HL-60/S4 treated with retinoic acid at 250 ng/mL for 4 days and 3 days (cell line): ENCODE measurements around the gene SPEN.

Source experiments
- in situ Hi-C: fragments of 300-500 bp; cut with MboI; formaldehyde crosslinking; loops from 2 replicates; pipeline ENCODE4 v1.7.0; 2022; ENCODE audit warnings: low sequenced_read_pairs

The SPEN gene

GRCh38 chr1:15933684-15934083, 86.2 kb downstream of the SPEN start:
- in situ Hi-C loops = no loop called here

- in situ Hi-C loops = no loop called here
Observed at GRCh38 chr1:15934211-15935055, 86.9 kb downstream of the SPEN start.

GRCh38 chr1:15935056-15935950, 87.8 kb downstream of the SPEN start:
- in situ Hi-C loops = no loop called here

- in situ Hi-C loops = no loop called here
Observed at GRCh38 chr1:15936025-15936424, 88.5 kb downstream of the SPEN start.

- in situ Hi-C loops = no loop called here
Observed at GRCh38 chr1:15937146-15937545, 89.6 kb downstream of the SPEN start.

GRCh38 chr1:15937706-15938168, 90.2 kb downstream of the SPEN start:
- in situ Hi-C loops = no loop called here

GRCh38 chr1:15938628-15939161, 91.2 kb downstream of the SPEN start:
- in situ Hi-C loops = no loop called here

- in situ Hi-C loops = no loop called here
Observed at GRCh38 chr1:15939181-15940109, 91.9 kb downstream of the SPEN start.

- in situ Hi-C loops = no loop called here
Observed at GRCh38 chr1:15940110-15941043, 92.9 kb downstream of the SPEN start.

GRCh38 chr1:15941044-15941840, 93.7 kb downstream of the SPEN start:
- in situ Hi-C loops = no loop called here

- in situ Hi-C loops = no loop called here
Observed at GRCh38 chr1:15941899-15942660, 94.6 kb downstream of the SPEN start.

- in situ Hi-C loops = no loop called here
Observed at GRCh38 chr1:15942661-15943327, 95.3 kb downstream of the SPEN start.

- in situ Hi-C loops = no loop called here
Observed at GRCh38 chr1:15943328-15943991, 96.0 kb downstream of the SPEN start.

- in situ Hi-C loops = no loop called here
Observed at GRCh38 chr1:15943992-15944307, 96.4 kb downstream of the SPEN start.

- in situ Hi-C loops = no loop called here
Observed at GRCh38 chr1:15944308-15945010, 97.0 kb downstream of the SPEN start.
